Measurements from ENCODE around the gene CKB.

Gene CKB

DNA sequence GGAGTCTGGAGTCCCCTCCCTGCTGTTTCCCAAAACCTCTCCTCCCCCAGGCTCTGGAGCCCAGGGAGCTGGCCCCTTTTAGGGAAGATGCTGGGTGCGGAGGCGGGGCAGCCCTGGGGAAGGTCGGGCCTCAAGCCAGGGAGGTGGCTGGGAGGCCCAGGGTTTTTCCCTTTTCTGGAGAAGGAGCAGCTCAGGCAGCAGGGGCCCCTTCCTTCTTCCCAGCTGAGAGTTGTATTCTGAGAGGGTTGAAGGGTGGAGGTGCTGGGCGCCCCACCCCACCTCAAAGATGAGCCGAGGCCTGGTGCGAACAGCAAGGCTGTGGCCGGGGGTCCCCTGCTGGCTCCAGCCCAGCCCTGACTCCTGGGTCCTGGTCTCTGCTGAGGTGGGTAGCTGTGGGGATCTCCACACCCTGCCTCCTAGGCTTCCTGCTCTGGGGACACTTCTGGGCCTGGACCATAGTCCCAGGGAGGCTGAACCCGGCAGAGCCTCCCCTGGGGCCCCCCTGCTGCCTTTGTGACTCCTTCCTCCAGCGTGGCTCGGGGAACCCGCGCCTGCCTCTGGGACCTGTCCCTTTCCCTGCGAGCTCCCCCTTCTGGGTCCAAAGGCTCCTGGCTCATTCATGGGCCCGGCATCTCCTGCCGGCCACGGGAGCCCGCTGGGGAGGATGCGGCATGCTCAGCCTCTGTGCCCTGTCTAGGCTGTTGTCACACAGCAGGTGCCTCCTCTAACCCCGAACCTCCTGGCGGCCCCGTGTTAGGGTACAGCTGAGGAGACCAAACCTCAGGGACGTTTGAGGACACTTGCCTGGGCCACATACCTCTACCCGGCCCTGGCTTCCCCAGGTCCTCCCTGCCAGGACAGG lies 10.7 kb upstream of the CKB start:
- TF ChIP-seq, protein P1, sequence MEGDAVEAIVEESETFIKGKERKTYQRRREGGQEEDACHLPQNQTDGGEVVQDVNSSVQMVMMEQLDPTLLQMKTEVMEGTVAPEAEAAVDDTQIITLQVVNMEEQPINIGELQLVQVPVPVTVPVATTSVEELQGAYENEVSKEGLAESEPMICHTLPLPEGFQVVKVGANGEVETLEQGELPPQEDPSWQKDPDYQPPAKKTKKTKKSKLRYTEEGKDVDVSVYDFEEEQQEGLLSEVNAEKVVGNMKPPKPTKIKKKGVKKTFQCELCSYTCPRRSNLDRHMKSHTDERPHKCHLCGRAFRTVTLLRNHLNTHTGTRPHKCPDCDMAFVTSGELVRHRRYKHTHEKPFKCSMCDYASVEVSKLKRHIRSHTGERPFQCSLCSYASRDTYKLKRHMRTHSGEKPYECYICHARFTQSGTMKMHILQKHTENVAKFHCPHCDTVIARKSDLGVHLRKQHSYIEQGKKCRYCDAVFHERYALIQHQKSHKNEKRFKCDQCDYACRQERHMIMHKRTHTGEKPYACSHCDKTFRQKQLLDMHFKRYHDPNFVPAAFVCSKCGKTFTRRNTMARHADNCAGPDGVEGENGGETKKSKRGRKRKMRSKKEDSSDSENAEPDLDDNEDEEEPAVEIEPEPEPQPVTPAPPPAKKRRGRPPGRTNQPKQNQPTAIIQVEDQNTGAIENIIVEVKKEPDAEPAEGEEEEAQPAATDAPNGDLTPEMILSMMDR (IDR thresholded peaks at IDR 0.05), result no peak

DNA sequence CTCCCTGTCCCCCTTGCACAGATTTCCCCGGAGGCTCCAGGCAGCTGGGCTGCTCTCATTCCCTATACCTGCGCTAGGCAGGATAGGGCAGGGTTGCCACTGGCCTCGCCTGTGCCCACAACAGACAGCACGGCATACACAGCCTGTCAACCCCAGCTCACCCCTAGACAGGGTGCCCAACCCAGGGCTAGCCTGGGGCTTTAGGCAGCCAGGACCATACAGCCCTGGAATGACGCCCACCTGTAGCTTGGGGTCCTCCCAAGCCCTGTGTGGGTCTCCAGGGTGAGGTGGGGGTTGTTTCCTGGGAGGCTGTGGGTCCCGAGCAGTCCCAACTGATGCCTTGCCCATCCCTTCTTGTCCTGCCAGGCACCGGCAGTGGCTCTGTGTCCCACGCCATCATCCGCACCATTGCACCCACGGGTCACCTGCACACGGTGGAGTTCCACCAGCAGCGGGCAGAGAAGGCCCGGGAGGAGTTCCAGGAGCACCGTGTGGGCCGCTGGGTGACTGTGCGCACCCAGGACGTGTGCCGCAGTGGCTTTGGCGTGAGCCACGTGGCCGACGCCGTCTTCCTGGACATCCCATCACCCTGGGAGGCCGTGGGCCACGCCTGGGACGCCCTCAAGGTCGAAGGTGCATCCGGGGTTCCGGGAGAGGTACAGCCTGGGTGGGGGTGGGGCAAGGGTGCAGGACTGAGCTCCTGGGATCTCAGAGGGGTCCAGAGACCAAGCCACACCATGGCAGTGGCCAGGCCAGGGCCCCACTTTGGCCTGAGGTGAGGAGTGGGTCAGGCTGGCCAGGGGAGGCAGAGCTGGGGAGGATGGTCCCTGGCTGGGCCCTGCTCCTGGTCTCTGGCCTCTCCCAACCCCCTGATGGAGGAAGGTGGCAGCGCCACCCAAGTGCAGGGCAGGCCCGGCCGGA lies 9.8 kb upstream of the CKB start:
- TF ChIP-seq, protein P1 (IDR thresholded peaks at IDR 0.05), result no peak

DNA sequence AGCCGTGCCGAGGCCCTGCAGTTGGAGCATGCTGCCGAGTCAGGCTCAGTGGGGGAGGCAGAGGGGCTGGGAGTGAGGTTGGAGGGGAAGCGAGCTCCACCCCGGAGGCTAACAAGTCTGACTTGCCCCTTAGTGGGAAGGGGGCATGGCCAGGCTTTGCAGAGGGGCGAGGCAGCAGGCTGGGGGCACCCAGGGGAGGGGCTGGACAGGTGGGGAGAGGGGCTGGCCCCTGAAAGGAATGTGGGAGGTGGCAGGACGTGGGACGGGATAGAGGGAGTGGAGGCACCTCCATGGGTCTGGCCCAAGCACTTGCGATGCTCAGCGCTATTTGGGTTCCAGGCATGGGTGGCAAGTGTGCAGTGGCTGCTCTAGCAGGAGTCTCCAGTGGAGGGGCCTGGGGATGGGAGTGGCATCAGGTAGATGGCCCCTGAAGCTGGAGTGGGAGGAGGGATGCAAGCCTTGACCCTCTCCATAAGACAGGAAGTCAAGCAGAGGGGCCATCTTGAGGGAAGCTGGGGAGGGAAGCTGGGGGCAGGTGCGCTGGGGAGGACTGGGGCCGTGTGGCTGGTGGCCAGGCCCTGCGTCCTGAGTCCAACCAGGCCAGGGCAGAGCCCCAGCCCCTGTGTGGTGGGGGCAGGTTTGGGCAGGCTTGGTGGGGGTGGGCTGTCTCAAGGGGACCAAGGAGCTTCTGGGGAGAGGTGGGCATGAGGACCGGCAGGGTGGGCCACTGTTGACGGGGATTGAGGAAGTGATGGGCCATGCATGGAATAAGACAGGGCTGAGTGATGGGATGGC lies 9.0 kb upstream of the CKB start:
- TF ChIP-seq, protein P1 (IDR thresholded peaks at IDR 0.05), result no peak

DNA sequence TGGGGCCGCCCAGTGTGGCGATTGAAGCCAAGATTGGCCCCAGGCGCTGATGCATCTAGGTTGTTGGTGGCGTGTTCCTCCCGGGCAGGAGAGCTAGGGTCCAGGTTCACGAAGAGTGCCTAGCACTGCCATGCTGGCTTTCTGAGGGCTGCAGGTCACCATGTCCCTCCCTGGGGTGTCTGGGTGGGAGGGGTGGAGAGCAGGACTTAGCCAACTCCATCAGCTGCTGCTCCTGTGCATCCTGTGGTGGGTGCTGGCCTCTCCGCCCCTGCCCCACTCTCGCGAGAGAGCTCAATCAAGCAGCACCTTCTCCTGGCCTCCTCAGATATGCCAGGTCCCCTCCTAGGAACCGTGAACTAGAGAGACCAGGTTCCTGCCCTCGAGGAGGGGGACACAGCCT lies 8.2 kb upstream of the CKB start:
- TF ChIP-seq, protein P1 (IDR thresholded peaks at IDR 0.05), result no peak

DNA sequence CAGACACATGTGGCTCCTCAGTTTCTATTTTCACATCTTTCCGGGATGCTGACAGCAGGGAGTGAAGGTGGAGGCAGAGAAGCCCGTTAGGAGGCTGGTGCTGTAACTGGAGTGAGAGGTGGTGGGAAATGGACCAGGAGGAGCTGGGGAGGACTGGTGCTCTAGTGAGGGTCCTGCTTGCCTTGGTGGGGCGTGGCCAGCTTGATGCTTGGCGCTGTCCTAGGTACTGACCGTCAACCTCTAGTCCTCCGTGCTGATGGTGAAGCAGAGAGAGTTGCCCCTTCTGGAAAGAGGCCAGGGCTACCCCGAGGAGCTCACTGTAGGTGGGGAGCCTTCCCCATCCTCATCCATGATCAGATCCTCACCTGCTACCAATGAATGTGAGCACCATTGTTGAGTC lies 7.8 kb upstream of the CKB start:
- TF ChIP-seq, protein P1 (IDR thresholded peaks at IDR 0.05), result no peak

DNA sequence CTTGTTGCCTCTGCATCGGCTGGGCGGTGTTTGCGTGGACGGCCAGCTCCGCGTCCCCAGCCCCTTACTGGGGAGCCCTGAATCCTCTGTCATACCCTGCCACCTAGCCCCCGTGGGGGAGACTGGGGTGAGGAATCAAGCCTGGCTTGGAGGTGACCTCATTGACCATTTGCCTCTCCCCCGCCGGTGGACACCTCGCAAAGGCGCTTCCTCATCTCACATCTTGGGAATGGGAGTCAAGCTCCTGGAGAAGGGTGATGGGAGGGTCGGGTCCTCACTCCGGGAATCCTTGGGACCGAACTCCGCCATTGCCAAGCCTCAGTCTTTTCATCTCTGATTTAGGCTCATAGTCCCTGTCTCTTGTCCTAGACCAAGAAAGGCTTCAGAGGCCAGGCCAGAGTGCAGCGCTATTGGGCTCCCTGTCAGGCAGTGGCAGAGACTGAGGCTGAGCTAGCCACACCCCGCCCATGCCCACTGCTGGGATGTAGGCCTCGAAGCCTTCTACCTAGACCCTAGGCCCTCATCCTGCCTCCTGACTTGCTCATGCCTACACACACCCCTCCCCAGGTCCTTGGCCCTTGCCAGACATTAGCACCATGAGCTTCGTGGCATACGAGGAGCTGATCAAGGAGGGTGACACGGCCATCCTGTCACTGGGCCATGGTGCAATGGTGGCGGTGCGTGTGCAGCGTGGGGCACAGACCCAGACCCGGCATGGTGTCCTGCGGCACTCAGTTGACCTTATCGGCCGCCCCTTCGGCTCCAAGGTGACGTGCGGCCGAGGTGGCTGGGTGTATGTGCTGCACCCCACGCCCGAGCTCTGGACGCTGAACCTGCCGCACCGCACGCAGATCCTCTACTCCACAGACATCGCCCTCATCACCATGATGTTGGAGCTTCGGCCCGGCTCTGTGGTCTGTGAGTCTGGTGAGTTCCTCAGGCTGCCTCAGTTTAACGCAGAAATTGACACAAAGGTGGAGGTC lies 7.0 kb upstream of the CKB start:
- TF ChIP-seq, protein P1 (IDR thresholded peaks at IDR 0.05), result no peak
